Nephron (organoid): ENCODE measurements around the gene OR51E1.
A peak's percentile ranks its signal among the peaks of the same experiment; 100 is the strongest.

Source experiments
- H3K27ac Mint-ChIP-seq, 3 experiments: 2 replicates each; pipeline ENCODE4 v1.8.0; 2020; ENCODE audit warnings: mixed read lengths in 3 of 3, mild to moderate bottlenecking in 2 of 3, moderate library complexity in 1 of 3
- H3K27me3 Mint-ChIP-seq: 2 replicates; pipeline ENCODE4 v1.8.0; 2021; ENCODE audit warnings: low read depth, mild to moderate bottlenecking, moderate library complexity, mixed read lengths
- H3K36me3 Mint-ChIP-seq: 2 replicates; pipeline ENCODE4 v1.8.0; 2020; ENCODE audit warnings: low read depth, mixed read lengths
- H3K4me1 Mint-ChIP-seq: 2 replicates; pipeline ENCODE4 v1.8.0; 2020; ENCODE audit warnings: mixed read lengths
- H3K4me3 Mint-ChIP-seq, 3 experiments: 2 replicates each; pipeline ENCODE4 v1.8.0; 2020; ENCODE audit warnings: mild to moderate bottlenecking in 3 of 3, mixed read lengths in 3 of 3, moderate library complexity in 2 of 3
- H3K9me3 Mint-ChIP-seq: 2 replicates; pipeline ENCODE4 v1.8.0; 2020; ENCODE audit warnings: mixed read lengths
- TF ChIP-seq, protein P1 (sequence below), 3 experiments: fragments of 200-600 bp; sonication (generic); IDR thresholded peaks; one replicate each; pipeline ENCODE4 v1.5.0; 2021; ENCODE audit warnings: antibody characterized with exemption in 3 of 3; ENCODE audit not compliant: unreplicated experiment in 3 of 3

The OR51E1 gene

GRCh38 chr11:4672470-4672869, 28.7 kb downstream of the OR51E1 start:
- Mint-ChIP-seq H3K9me3 (no peaks in the 10 kb centered on the region), H3K36me3 (no peaks in the 10 kb centered on the region), H3K27me3 (no peaks in the 10 kb centered on the region), H3K4me3 (no peak overlapping the region), H3K27ac (no peak overlapping the region), H3K4me1 (peaks cover 15% of the 10 kb centered on the region)
- TF ChIP-seq, protein P1, sequence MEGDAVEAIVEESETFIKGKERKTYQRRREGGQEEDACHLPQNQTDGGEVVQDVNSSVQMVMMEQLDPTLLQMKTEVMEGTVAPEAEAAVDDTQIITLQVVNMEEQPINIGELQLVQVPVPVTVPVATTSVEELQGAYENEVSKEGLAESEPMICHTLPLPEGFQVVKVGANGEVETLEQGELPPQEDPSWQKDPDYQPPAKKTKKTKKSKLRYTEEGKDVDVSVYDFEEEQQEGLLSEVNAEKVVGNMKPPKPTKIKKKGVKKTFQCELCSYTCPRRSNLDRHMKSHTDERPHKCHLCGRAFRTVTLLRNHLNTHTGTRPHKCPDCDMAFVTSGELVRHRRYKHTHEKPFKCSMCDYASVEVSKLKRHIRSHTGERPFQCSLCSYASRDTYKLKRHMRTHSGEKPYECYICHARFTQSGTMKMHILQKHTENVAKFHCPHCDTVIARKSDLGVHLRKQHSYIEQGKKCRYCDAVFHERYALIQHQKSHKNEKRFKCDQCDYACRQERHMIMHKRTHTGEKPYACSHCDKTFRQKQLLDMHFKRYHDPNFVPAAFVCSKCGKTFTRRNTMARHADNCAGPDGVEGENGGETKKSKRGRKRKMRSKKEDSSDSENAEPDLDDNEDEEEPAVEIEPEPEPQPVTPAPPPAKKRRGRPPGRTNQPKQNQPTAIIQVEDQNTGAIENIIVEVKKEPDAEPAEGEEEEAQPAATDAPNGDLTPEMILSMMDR (IDR thresholded peaks at IDR 0.05; ENCODE audit: unreplicated experiment in 3 of 3) = no peak

GRCh38 chr11:4673781-4674180, 30.0 kb downstream of the OR51E1 start:
- Mint-ChIP-seq H3K36me3 (no peaks in the 10 kb centered on the region), H3K4me3 (no peak overlapping the region), H3K27me3 (no peaks in the 10 kb centered on the region), H3K9me3 (no peaks in the 10 kb centered on the region), H3K4me1 (peaks cover 15% of the 10 kb centered on the region), H3K27ac (no peak overlapping the region)
- TF ChIP-seq, protein P1 (IDR thresholded peaks at IDR 0.05; ENCODE audit: unreplicated experiment in 3 of 3) = no peak

GRCh38 chr11:4677948-4678347, 34.2 kb downstream of the OR51E1 start:
- no peak overlapping the region for H3K27ac Mint-ChIP-seq
- H3K27me3 Mint-ChIP-seq = no peaks in the 10 kb centered on the region
- TF ChIP-seq, protein P1 (IDR thresholded peaks at IDR 0.05; ENCODE audit: unreplicated experiment in 3 of 3) = no peak
- peaks cover 9% of the 10 kb centered on the region for H3K4me1 Mint-ChIP-seq
- no peaks in the 10 kb centered on the region for H3K9me3 Mint-ChIP-seq
- no peak overlapping the region for H3K4me3 Mint-ChIP-seq
- H3K36me3 Mint-ChIP-seq = no peaks in the 10 kb centered on the region

- Mint-ChIP-seq H3K9me3 (no peaks in the 10 kb centered on the region), H3K27ac (peak overlapping the region in 1 of 3 experiments; percentile 35), H3K36me3 (no peaks in the 10 kb centered on the region), H3K4me3 (no peak overlapping the region), H3K27me3 (no peaks in the 10 kb centered on the region), H3K4me1 (peaks cover 5% of the 10 kb centered on the region)
- TF ChIP-seq, protein P1 (IDR thresholded peaks at IDR 0.05; ENCODE audit: unreplicated experiment in 3 of 3) = no peak
These were observed 36.6 kb downstream of the OR51E1 start for GRCh38 chr11:4680341-4680740.

DNA sequence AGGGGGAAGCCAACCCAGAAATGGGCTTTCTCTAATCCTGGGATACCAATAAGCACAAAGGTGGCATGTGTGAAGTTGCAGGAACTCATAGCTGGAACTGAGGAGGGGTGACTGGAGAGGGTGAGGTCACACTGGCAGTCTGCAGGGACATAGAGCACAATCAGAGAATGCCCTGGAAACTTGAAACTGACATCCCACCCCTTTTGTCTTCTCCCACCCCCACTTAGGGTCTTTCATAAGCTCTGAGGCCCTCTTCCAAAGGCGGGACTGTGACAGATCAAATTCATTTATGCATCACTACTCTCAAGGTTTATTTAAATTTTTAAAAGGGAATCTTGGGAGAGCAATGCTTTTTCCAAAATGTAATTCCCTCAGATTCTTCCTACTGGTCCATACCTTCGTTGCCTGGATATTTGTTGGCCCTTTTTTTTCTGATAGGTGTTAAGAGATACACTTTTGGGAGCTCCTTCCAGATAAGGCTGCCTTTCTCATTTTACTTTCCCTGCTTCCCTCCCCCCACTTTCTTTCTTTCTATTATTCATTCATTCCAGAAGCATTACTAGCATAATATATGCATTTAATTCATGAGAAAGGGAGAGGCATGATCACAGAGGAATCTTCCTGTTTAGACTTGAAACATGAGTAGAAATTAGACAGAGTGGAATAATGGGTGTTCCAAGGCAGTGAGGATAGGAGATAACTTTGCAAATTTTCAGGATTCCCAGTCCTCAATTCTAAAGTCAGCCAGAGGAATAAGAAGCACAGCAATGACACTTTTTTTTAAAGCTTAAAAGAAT, 39.0 kb downstream of the OR51E1 start:
- Mint-ChIP-seq H3K36me3 (no peaks in the 10 kb centered on the region), H3K9me3 (no peaks in the 10 kb centered on the region), H3K27me3 (no peaks in the 10 kb centered on the region), H3K4me3 (no peak overlapping the region), H3K27ac (no peak overlapping the region), H3K4me1 (peaks cover 5% of the 10 kb centered on the region)
- TF ChIP-seq, protein P1 (IDR thresholded peaks at IDR 0.05; ENCODE audit: unreplicated experiment in 3 of 3) = no peak
